ENCODE results near the gene GSDMA. TPM values are rescaled to one million over a fixed set of nuclear protein-coding genes. Genes with fewer than 3 reads are reported as not detected.

Gene GSDMA, protein sequence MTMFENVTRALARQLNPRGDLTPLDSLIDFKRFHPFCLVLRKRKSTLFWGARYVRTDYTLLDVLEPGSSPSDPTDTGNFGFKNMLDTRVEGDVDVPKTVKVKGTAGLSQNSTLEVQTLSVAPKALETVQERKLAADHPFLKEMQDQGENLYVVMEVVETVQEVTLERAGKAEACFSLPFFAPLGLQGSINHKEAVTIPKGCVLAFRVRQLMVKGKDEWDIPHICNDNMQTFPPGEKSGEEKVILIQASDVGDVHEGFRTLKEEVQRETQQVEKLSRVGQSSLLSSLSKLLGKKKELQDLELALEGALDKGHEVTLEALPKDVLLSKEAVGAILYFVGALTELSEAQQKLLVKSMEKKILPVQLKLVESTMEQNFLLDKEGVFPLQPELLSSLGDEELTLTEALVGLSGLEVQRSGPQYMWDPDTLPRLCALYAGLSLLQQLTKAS
- not detected in 2 replicates for total RNA-seq

- DNase-seq (ENCODE audit: extremely low read depth, low read depth, low spot score) = no peak
Measured at GRCh38 chr17:39962642-39963220, at the start of gene GSDMA. GSDMA (plus strand) TSS chr17:39963004; CDS start chr17:39965688, 2,684 bp downstream.

- no peak for DNase-seq (ENCODE audit: extremely low read depth, low read depth, low spot score)
Measured at GRCh38 chr17:39913989-39914388, 48.8 kb upstream of the GSDMA start.

DNA sequence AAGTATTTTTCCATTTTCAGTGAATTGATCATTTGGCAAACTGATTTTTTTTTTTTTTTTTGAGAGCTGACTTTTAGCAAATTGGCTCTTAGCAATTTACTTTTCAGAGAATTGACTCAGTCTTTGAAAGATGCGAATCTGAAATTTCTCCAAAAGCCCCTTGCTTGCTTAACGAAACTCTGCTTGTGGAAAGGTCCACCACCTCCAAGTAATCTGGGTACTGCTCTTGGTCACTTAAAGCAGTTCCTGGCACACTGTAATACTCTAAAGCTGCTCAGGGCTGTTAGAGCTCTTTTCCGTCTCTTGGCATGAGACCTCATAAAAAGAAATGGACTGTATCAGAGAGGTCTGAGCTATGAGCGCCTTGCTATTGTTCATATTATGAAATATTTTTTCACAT, 47.2 kb upstream of the GSDMA start:
- DNase-seq (ENCODE audit: extremely low read depth, low read depth, low spot score) = no peak

GRCh38 chr17:39916918-39917317, 45.9 kb upstream of the GSDMA start:
- DNase-seq (ENCODE audit: extremely low read depth, low read depth, low spot score) = no peak

DNA sequence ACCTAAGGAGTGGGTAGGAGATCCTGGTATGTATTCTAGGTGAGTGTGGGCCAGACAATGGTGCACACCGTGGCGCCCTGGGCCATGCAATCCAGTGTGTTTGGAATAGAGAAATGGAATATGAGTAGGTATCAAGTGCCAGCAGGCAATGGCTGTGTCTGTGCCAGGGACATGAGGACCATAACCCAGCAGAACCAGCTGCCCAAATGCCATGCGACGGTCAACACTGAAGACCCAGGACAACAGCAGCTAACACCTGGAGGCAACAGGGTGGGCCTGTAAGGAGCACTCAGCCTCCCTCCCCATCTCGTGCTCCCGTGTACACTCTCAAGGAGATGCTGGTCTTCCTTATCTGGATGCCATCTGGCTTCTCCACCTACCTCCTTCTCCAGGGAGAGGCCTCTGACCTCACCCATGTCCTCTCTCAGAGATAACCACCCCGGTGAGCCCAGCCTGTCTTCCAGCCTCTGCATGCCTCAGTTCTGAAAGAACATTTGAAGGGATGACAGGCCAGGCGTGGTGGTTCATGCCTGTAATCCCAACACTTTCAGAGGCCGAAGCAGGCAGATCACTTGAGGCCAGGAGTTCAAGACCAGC, 43.6 kb upstream of the GSDMA start:
- DNase-seq (ENCODE audit: extremely low read depth, low read depth, low spot score) = no peak

GRCh38 chr17:39920218-39921210, 42.3 kb upstream of the GSDMA start:
- no peak for DNase-seq (ENCODE audit: extremely low read depth, low read depth, low spot score)

- DNase-seq (ENCODE audit: extremely low read depth, low read depth, low spot score) = no peak
Measured at GRCh38 chr17:39921323-39921722, 41.5 kb upstream of the GSDMA start.

GRCh38 chr17:39922006-39922405, 40.8 kb upstream of the GSDMA start:
- no peak for DNase-seq (ENCODE audit: extremely low read depth, low read depth, low spot score)

DNA sequence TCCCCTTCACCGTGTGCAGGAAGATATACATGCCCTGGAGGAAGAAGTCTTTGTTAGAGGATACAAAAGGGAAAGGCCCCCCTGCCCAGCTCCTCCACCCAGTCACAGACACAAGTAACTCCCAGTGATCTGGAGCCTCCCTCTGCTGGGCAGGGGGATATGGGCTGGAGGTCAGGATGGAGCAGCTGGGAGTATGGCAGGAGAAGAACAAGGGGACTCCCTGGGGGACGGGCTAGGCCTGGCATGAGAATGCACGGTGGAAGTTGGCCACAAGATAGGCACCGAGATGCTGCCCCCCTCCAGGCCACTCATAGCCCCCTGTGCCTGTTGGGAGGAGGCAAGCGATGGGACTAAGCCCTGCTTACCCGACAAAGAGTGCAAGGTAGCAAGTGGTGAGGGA, 39.6 kb upstream of the GSDMA start:
- no peak for DNase-seq (ENCODE audit: extremely low read depth, low read depth, low spot score)

- no peak for DNase-seq (ENCODE audit: extremely low read depth, low read depth, low spot score)
Measured at GRCh38 chr17:39923836-39924690, 38.7 kb upstream of the GSDMA start.

- no peak for DNase-seq (ENCODE audit: extremely low read depth, low read depth, low spot score)
Measured at GRCh38 chr17:39924691-39925055, 38.1 kb upstream of the GSDMA start.

GRCh38 chr17:39925282-39926134, 37.3 kb upstream of the GSDMA start:
- DNase-seq (ENCODE audit: extremely low read depth, low read depth, low spot score) = no peak

GRCh38 chr17:39926135-39926587, 36.6 kb upstream of the GSDMA start:
- no peak for DNase-seq (ENCODE audit: extremely low read depth, low read depth, low spot score)

DNA sequence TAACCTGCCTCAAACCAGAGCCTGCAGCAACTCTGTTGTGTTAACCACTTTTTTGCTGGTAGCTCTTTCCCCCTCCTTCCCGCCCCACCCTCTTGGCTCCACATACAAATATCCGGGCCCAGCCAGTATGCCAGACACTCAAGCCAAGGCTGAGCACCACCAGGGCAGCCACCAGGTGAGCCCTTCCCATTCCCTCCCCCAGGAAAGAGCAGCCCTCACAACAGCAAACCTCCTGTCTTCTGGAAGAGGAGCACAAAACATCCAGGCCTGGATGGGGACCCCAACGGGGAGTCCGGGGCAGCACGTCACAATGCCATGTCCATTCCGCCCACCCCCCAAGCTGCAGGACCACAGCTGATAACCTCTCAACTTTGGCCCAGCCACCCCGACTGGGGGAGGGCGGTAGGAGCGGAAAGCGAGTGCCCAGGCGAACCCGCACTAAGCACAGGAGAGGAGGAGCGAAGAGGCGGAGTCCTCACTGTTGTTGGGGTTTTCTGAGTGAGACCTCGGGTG, 36.2 kb upstream of the GSDMA start:
- DNase-seq (ENCODE audit: extremely low read depth, low read depth, low spot score) = no peak

- peak; percentile 42 for DNase-seq (ENCODE audit: extremely low read depth, low read depth, low spot score)
Measured at GRCh38 chr17:39927101-39927928, 35.5 kb upstream of the GSDMA start, which contains the start of the genes LRRC3C and ORMDL3. LRRC3C (plus strand) TSS chr17:39927732; CDS start chr17:39941524, 13,792 bp downstream. ORMDL3 (minus strand) TSS chr17:39927601; CDS start chr17:39924203, 3,398 bp downstream.

DNA sequence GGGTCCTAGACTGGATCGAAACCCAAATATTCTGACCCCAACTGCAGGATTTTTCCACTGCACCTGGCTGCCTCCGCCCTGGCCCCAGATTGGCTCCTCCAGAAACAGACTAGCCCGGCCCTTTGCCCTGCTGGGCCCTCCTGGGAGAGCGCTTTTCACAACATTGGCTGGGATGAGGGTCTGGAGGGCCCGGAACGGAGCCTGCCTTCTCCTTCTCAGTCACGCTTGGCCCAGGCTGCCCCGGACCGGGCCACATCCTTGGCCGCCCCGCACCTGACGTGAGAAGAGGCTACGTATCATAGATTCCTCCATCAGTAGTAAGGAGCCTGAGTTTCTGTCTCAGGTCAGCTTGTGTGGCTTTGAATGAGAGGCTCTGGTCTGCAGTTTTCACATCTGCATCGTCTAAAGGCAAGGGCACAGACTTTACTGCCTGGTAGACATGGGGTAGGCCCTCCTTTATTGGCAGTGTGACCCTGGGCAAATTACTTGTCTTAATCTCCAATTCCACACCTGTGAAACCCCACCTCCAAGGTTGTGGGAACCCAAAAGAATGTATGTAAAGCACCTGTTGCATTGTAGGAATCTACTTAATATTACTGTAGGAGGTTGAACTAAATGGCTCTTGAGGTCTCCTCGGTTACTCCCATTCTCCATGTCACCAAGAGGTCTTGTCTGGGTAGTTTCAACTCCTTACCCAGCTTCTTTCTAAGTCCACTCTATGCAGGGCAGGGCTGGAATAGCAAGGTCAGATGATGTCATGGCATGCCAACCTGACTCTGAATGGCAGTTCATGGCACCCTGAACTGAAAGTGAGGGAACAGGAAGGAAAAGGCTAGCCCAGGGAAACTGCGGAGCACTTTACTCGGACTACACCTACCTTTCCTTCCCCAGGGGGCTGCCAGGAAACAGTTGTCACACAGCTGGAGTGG, 34.6 kb upstream of the GSDMA start:
- no peak for DNase-seq (ENCODE audit: extremely low read depth, low read depth, low spot score)
